EH (cell line): Measurements from ENCODE around the gene GALNT10.

Experiments
- DNase-seq: peaks from one replicate; pipeline ENCODE4 v3.0.0-alpha.2; 2015; ENCODE audit warnings: low read depth

Gene GALNT10

DNA sequence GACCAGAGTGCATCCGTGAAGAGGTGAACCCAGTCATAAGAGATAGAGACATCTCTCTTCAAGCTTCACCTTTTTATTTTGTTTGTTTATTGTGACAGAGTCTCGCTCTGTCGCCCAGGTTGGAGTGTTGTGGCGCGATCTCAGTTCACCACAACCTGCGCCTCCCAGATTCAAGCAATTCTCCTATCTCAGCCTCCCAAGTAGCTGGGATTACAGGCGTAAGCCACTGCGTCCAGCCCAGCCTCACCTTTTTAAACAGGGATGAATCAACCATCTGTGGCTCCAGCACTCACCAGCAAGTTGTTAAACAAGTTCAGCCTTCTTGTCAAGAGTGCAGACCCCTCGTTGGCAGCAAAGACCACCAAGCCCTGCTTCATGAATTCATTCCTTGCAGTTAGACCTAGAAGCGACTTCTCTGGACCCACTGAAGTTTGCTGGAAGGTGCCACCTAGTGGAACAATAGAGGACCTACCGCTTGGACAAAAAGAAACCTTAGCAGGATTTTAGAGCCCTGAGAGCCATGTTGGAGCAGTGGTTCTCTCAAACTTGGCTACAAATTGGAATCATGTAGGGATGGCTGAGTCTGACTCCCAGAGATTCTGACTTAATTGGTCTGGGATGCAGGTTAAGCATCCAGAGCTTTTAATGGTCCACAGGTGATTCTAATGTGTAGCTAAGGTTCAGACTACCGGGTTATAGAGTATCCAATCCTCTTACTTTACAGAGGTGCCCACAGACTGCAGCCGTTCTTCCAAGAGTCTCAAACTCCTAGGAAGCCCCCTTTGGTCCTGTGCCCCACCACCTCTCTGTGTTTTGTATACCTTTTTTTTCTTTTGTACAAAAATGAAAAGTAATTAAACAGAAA, 10.5 kb upstream of the GALNT10 start:
- DNase-seq, result peak; percentile 69

DNA sequence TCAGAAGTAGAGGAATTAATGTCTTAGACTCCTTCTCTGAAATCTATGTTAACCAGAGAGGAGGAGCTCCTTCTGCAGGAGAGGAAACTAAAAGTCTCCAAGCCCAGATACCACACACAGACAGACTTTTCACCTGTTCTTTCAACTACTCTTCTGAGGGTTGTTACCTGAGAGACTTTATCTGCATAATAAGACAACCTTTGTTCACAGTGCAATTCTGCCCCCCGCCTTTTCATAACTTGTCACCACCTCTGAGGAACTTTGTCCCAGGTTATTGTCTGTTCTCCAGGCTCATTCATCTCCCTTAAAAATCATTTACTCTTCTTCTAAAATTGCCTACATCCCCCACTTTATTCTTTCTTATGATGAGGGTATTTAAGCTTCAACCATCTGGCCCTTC, 9.4 kb upstream of the GALNT10 start:
- DNase-seq, result no peak

DNA sequence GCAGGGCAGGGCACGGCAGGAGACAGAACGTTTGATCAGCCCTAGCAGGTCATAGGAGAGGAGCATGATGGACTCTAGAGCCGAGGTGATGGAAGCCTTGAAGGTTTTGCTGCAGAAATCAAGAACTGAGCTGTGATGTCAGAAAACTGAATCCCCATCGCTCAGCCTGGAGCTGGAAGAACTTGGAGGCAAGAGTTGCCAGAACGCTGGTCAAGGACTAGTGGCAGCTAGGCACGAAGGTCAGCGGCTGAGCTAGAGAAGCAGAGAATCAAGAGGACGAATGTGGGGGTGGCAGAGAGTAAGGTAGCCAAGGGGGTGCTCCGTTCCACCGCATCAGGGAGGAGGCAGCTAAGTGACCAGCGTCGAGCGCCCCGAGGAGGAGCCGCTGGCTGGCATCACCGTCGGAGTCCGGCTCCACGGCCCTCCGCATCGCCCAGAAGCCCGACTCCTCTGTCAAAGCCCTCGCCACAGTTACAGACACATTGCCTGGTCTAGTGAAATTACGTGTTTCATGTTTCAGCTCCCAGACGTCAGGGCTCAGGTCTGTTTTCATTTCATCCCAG, 1.2 kb upstream of the GALNT10 start:
- no peak for DNase-seq

DNA sequence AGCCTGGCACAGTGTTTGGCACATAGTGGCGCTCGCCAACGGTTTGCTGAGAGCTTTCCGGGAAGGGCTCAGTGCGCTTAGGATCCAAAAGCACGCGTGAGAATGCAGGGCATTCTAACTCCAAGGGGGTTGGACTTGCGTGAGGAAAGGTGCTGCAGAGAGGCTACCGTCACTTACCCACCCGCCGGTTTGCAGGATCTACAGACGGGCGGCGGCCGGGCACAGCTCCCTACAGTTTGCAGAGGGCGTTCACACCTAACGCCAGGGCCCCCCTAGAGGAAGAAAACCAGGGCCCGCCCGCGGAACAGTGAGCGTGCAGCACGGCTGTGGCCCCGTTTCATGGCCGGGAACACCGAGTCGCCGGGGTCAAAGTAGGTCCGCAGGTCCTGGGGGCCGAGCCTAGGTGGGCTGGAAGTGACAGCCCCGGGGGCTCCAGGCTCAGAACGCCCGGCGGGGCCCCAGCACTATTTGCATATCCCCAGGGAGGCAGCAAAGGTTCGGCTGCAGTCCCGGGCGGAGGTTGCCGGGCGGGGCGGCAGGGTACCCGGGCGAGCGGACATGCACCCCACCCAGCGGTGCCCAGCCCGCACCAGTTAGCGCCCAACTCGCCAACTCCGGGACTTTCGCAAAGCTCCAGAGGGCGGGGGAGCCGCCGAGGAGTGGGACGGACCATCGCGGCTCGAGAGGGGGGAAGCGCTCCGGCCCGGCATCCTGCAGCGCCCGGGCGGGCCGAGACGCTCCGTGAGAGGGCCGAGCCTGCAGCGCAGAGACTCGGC, 526 bp upstream of the GALNT10 start:
- peak; percentile 82 for DNase-seq

DNA sequence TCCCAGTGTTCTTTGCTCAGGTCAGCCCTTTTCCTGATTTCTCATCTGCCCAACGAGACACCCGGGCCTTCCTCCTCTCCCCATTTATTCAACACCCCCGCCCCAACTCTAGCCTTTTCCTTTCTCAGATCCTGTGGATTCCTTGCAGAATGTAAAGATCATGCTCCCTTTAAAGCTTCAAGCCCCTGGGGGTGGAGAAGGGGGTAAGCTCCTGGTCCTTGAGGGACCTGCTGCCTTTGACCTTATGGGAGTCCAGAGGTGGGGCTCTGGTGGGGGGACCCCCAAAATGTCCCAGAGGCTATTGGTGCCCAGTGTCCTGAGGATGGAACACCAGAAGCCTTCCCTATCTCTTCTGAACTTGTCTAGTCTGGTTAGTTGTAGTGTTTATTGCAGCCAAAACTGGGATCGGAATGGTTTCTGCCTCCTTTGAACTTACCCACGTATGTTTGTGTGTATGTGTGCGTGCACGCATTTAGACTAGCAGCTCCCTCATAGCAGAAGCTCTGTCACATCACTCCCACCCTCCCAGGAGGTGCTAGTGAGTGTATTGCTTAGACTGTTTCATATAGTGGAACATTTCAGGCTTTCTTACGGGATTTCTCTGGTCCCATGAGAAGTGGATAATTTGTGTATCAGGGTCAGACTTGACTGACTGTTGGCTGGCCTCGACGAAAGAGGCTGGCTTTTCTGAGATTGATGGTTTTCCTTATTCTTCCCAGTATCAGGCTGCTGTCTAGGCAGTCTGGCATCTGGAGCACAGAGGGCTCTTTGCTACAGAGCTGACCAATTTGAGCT, 1.1 kb downstream of the GALNT10 start:
- DNase-seq, result peak; percentile 64

DNA sequence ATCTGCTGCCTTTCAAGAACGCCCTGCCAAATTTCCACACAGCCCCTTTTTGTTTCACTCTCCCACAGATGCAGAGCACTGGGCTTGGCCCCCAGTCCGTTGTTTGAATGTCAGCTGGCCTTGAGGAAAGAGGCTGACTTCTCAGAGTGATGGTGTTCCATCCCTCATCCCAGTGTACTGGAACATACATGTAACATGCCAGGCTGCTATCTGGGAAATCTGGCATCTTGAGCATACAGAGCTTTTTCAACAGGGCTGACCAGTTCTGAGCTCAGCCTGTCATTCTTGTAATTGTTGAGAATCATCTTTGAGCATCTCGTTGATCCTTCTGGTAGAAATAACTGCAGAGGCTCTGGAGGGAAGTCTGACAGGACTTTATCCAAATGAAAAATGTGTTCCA, 2.8 kb downstream of the GALNT10 start:
- no peak for DNase-seq

DNA sequence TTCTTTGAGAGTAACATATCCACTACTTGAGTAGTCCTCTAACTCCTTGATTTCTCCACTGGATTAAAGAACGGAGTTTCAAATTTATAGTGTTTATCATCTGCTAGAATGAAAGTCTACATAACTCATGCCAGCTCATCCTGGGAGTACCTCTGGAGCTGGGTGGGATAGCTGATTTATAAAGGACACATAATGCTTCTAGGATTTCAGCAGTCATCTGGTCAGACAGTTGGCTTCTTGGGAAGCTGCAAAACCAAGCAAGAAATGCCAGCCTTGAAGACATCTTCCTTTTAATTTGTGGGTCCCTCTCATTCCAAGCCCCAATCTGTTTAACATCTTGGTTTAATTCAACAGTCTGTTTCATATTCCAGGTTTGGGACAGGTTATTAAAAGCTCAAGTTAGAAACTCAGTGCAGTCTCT, 3.2 kb downstream of the GALNT10 start:
- DNase-seq, result peak; percentile 64

DNA sequence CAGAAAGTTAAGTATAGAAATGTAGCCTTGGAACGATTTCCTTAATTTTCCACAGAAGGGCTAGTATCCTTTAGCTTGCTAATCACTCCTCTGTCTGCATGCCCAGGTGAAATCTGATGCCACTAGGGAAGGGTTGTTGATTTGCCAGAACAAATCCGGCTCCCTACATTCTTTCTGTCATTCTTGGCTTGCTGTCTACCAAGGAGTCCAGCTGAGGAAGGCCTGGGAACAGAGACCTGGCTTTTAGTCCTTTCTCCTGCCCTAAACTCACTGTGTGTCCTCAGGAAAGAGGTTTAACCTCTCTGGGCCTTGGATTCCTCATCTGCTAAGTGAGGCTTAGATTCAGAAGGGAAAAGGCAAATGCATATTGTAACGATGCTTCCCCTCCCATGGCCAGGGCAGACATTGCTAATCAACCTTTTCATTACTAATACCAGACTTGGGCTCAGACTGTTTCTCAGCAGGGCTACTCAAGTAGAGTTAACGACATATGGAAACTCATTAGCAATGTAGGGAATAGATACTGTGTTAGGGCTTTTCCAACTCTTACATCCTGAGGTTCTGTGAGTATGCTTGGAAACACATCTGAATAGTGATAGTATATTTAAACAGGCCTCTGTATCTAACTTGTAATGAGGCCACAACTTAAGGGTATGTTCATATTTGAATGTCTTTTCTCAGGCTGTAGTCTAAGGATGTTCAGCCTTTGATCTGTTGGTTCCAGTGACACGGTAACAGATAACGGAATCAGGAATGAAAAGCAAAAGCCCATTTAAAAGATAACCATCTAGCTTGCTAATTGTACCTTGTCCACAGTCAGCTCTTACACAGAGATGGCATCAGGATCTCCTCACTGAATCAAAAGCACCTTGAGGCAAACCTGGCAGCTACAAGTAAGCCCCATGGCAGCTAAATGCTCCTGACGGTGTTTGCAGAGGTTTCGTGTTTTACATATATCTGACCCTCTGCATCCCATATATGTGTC, 4.1 kb downstream of the GALNT10 start:
- DNase-seq, result peak; percentile 85

DNA sequence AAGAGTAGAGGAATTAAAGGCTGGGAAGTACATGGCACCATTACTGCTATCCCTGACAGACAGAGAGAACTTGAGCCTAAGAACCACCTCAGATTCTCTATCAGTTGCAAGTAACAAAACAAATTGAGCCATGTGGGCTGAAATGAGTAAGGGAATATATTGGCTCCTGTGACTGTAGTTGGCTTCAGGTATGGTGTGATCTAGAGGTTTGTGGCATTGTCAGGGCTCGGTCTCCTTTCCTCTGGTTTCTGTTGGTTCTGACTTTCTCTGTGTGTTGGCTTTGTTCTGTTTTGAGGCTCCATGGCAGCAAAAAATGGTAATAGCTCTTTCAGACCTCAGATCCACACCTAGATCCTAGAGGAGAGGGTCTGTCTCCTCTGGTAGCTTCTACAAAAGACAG, 5.7 kb downstream of the GALNT10 start:
- no peak for DNase-seq

DNA sequence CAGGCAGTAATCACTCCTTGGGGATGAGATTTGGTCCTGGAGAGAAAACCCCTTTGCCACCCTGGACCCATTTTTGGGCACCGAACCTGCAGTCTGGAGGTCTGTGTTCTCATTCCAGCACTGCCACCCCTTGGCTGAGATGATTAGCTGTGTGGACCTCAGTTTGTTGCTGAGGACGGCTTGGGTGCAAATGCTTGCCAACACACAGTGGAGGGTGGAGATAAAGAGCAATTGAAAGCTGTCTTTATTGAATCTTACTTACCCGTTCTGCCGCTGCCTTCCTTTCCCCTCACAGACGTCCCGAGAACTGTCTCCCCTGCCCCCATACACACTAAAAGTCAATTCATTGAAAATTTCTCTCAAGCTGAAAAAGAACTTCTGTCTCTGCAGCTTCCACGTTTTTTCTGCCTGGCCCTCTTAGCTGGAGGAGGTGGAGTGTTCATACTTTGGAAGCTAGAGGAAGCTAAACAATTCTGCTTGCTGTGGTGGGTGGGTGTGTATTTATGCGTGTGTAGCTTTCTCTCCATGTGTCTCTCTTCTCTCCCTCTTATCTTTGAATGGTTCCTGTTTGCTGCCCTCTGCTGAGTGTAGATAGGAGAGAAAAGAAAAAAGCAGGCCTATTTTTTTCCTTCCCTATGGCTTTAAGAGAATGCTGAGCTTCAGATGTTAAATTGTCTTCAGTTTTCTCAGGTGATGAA, 6.6 kb downstream of the GALNT10 start:
- peak; percentile 56 for DNase-seq

DNA sequence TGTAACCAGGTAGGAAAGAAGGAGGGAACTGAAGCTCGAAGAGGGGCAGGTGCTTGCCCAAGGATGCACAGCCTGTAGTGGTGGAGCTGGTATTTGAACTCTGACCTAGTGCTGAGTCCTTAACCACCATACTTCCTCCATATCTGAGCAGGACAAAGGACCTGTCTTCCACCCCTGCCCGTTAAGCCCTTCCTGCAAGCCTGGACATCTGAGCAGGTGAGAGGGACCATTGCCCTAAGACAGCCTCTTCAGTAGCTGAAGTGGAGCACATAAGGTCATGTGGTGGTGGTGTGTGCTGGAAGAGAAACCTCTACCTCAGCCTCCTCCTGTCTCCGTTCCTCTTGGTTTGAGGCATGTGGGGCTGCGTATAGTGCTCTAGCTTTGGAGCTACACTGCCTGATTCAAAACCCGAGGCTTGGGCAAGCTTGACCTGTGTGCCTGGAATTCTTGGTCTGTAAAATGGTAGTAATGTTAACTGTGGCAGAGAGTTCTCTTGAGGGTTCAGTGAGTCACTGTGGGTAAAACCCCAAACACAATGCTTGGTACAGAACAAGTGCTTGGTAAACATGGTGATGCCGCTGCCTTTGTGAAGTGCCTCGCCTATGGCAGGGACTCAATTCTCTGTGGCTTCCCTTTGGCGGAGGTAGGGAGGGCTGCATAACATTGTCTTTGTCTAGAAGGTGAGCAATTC, 7.4 kb downstream of the GALNT10 start:
- DNase-seq, result peak; percentile 51

DNA sequence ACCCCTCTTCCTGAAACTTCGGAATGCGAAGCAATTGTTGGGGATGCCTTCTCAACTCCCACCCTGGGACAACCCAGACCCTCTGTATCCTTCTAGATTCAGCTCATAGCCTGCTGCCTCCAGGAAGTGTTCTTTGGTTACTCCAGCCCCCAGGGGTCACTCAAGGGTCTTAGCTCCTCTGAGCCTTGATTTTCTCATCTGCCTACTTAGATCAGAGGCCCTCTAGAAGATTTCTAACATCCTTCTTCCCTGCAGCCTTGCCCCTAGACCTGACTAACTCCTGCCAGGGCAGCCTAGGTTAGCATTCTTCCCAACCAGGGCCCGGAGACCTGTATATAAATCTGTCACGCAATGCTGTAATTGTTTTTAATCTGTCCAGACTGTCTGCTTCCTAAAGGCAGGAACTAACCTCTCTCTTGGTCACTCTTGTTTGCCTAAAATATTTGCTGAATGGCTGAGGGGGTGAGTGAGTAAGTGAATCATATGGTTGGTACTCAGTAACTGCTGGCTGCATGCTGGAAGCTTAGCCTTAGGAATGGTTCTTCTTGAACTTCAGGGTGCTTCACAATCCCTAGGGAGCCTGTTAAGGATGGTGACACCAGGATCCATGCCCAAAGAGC, 8.2 kb downstream of the GALNT10 start:
- DNase-seq, result peak; percentile 96

DNA sequence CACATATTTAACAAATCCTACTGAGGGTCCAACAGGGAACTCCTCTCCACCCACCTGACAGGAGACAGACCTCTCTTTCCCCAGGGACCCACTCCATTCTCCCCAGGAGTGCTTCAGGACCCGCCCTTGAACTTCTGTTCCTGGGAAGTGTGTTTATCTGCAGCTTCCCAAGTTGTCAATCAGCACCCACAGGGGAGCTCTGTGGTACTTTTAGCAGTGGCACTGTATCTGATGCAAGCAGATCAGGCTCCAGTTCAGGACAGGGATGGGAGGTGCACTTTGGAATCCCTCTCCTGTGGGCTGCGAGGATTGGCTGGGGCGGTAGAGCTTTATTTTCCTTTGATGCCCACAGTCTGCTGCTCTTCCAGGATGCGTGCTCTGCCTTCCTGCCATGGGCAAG, 8.7 kb downstream of the GALNT10 start:
- no peak for DNase-seq

DNA sequence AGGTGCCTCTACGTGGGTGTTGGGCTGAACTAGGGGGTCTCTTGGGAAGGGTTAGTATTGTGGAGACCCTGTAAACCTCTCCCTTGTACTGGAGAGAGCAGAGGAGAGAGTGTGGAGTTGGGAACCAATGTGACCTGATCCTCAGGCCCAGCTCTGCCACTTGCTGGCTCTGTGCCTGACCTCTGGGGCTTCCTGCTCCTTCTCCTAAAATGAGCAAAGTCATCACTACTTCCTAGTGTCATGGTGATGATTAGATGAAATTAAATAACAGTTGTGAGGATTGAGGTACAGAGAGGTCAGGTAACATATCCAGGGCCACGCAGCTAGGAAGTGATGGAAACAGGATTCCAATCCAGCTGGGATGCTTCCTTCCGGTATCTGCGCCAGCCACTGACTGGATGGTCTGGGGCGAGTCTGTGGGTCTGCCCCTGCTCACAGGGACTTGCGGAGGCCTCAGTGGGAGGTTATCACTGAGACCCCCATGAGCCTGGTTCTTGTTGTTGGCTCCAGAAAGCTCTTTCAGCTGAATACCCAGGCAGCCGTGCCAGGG, 9.2 kb downstream of the GALNT10 start:
- no peak for DNase-seq

DNA sequence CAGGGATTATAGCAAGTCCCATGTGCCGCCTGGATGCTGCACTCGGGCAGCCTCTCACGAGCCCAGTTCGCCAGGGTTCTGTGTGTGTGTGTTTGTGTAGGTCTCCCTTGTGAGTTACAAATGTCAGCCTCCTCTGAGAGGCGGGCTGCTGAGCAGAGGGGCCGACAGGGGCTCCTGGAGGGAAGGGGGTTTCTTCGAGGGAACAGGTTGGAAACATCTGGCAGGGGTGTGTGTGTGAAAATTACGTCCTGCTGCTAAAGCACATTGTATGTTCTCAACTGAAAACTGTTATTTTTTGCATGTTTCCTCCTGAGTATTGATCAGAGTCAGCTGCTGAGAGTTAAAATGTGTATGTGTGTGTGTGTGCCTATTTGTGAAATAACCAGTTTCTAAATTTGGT, 9.7 kb downstream of the GALNT10 start:
- DNase-seq, result no peak

DNA sequence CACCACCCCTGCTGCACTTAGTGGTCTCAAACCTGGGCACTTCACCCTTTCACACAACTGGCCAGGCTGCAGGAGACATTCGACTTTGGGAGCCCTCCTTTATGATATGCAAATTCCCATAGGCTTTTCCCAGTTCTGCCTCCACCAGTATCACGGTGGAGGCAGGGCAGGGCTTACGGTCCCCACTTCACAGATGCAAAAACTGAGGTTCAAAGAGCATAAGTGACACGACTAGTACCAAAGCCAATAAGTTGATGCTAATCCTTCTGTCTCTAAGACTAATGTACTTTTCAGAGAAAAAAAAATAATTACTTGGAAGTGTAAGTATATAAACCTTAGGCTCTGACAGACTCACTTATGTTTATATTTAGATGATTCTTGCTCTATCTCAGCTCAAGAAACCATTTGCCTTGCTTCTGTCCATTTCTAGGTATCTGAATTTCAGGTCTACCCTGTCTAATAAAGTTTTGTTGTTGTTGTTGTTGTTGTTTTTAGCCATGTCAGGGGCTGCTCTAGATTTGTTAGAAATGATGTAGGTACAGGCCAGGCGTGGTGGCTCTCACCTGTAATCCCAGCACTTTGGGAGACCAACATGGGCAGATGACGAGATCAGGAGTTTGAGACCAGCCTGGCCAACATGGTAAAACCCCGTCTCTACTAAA, 10.7 kb downstream of the GALNT10 start:
- no peak for DNase-seq

DNA sequence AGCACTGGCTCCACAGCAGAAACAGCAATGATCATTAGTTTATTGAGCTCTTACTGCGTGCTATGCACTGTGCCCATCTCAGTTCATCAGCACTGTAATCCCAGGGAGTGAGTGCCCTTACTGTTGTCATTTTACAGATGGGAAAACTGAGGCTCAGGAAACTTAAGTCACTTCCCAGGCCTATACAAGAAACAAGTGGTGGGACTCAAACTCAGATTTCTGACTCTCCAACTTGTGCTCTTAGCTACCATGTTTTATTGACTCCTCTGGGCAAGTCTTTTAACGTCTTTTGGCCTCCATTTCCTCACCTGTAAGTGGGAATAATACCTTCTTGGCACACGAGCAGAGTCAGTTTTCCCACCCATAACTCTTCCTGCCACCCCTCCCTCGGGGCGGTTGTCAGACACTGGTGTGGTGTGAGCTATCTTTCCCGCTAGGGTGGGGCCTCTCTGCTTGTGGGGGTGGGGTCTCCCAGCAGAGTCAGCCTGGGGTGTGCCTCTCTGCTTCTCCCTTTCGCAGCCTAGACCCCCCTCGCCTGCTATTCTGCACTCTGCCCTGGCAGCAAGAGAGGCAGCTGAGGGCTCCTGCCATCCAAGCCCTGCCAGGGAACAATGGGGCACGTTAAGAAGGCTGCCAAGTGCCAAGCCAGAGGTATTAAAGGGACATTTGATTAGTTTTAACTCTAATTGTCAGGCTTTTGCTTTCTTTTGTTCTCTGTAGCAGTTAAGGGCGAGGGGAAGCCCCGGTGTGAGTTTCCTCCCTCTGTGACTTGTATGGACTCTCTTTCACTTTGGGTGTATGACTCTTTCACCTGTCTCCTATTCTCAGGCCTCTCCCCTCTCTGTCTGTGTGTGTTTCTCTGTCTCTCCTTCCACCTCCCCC, 12.1 kb downstream of the GALNT10 start:
- DNase-seq, result no peak
